ENCODE results near the gene CENPP.

GRCh38 chr9:92642041-92642451, 316.3 kb downstream of the CENPP start:
- TF ChIP-seq EZH2 (IDR thresholded peaks at IDR 0.05; ENCODE audit: insufficient read depth, low read length) (no peak), CTCF (IDR thresholded peaks at IDR 0.05; ENCODE audit: insufficient read depth, low read depth, low read length) (no peak)

Data from astrocyte (in vitro differentiated cells and primary cell).